OCI-LY7 (cell line): ENCODE data around the gene BTBD6.

ENCODE experiments used
- EZH2phosphoT487 ChIP-seq: fragments of 200-600 bp; sonication (generic); IDR thresholded peaks from 2 replicates; pipeline ENCODE4 v1.6.1; 2018; ENCODE audit warnings: low read depth, borderline replicate concordance, mild to moderate bottlenecking, mixed run types, antibody characterized with exemption, low read length, moderate library complexity, mixed read lengths
- TF ChIP-seq, protein P1 (sequence below): fragments of 200-600 bp; sonication (generic); conservative IDR thresholded peaks from 2 replicates; pipeline ENCODE4 v1.5.1; 2014; ENCODE audit warnings: mild to moderate bottlenecking, antibody characterized with exemption, low read length, moderate library complexity, mixed read lengths

DNA sequence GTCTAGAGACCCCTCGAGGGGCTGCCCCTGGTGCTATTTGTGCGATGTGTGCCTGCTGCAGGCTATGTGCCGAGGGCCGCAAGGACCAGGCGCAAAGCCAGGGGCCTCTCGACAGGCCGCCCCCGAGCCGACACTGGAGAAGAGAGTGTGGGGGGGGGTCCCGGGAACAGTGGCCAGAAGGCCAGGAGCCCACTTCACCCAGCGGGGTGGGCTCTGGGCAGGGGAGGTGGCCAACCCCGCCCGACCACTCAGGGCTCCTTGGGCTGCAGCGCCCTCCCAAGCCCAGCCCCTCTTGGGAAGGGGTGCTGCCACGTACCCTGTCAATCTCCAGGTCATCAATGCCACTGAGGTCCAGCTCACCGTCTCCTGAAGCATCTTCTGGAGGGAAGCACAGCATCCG, 28.6 kb upstream of the BTBD6 start:
- TF ChIP-seq, protein P1, sequence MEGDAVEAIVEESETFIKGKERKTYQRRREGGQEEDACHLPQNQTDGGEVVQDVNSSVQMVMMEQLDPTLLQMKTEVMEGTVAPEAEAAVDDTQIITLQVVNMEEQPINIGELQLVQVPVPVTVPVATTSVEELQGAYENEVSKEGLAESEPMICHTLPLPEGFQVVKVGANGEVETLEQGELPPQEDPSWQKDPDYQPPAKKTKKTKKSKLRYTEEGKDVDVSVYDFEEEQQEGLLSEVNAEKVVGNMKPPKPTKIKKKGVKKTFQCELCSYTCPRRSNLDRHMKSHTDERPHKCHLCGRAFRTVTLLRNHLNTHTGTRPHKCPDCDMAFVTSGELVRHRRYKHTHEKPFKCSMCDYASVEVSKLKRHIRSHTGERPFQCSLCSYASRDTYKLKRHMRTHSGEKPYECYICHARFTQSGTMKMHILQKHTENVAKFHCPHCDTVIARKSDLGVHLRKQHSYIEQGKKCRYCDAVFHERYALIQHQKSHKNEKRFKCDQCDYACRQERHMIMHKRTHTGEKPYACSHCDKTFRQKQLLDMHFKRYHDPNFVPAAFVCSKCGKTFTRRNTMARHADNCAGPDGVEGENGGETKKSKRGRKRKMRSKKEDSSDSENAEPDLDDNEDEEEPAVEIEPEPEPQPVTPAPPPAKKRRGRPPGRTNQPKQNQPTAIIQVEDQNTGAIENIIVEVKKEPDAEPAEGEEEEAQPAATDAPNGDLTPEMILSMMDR: no peak
- no peak for TF ChIP-seq EZH2phosphoT487
